Sigmoid colon (tissue), 7 donors: ENCODE results near the gene HAPLN1. TPM values are rescaled to one million over a fixed set of nuclear protein-coding genes. Genes with fewer than 3 reads are reported as not detected.

Experiments used
- DNase-seq: peaks from one replicate; pipeline ENCODE4 v3.0.0-alpha.2; 2019
- H3K27ac ChIP-seq, 4 donors: fragments of 200-600 bp; sonication (generic); one replicate each; pipeline ENCODE4 v1.5.1; 2016 to 2019; ENCODE audit warnings: mild to moderate bottlenecking in 1 of 4
- H3K27me3 ChIP-seq, 3 donors: fragments of 200-600 bp; sonication (generic); one replicate each; pipeline ENCODE4 v1.5.1; 2019; ENCODE audit warnings: mild to moderate bottlenecking in 1 of 3
- H3K36me3 ChIP-seq, 4 donors: fragments of 200-600 bp; sonication (generic); one replicate each; pipeline ENCODE4 v1.5.1; 2016 to 2019
- H3K4me1 ChIP-seq, 4 donors: fragments of 200-600 bp; sonication (generic); one replicate each; pipeline ENCODE4 v1.5.1; 2017 to 2019
- H3K4me3 ChIP-seq, 4 donors: fragments of 200-600 bp; sonication (generic); one replicate each; pipeline ENCODE4 v1.5.1; 2017 to 2019; ENCODE audit warnings: mild to moderate bottlenecking in 2 of 4, moderate library complexity in 1 of 4
- H3K9me3 ChIP-seq, 4 donors: fragments of 200-600 bp in 3 of 4; sonication (generic) in 3 of 4; one replicate each; pipeline versions ENCODE4 v1.5.1 to v1.6.1; 2013 to 2019
- CTCF ChIP-seq, 4 experiments: fragments of 450-650 bp in 3 of 4; fragments of 200-600 bp in 1 of 4; IDR thresholded peaks; one replicate each; pipeline ENCODE4 v1.5.1; 2016 to 2019; ENCODE audit warnings: antibody characterized with exemption in 4 of 4, mild to moderate bottlenecking in 3 of 4, moderate library complexity in 2 of 4
- EP300 ChIP-seq, 4 donors: sonication (generic); formaldehyde crosslinking; IDR thresholded peaks; one replicate each; pipeline ENCODE4 v1.6.1; 2017; ENCODE audit warnings: antibody characterized with exemption in 4 of 4
- POLR2A ChIP-seq, 2 donors: fragments of 450-650 bp; IDR thresholded peaks; one replicate each; pipeline ENCODE4 v1.6.1; 2016; ENCODE audit warnings: antibody characterized with exemption in 2 of 2, mild to moderate bottlenecking in 2 of 2, moderate library complexity in 2 of 2
- POLR2AphosphoS5 ChIP-seq, 4 donors: sonication (generic); formaldehyde crosslinking; IDR thresholded peaks; one replicate each; pipeline ENCODE4 v1.6.1; 2017; ENCODE audit warnings: antibody characterized with exemption in 4 of 4
- WGBS, 2 donors: extraction: QIAGEN DNeasy Blood & Tissue Kit; methylation state at CpG; one replicate each; pipeline ENCODE4 v1.1.7; 2013; 5-methylcytosine and 5-hydroxymethylcytosine counted together
- intact Hi-C: fragments of 100-400 bp; cut with DNase I; formaldehyde crosslinking; loops from one replicate; pipeline ENCODE4 v1.15.1; 2023
- polyA plus RNA-seq, 3 donors: library from polyadenylated mRNA; stranded (reverse); fragments of 200-250 nt; gene quantifications; one replicate each; pipeline ENCODE4 v1.2.3, GENCODE V29; 2013
- small RNA-seq, 3 donors: library from RNA; depleted of rRNA; stranded (forward); fragments of <200 nt; gene quantifications; one replicate each; pipeline ENCODE3, GENCODE V24; 2016
- total RNA-seq, 4 donors: library from RNA; depleted of rRNA; stranded (reverse); fragments of >200 nt; gene quantifications; one replicate each; pipeline ENCODE4 v1.1.0, GENCODE V29; 2016
- donor health status: healthy with polysubstance abuse.
- donor health status: Bipolar disorder and iron deficiency.
- donor health status: healthy.

The HAPLN1 gene
- total and polyA plus RNA-seq, 7 donors = under 0.01 to 1.8 (median 0.97) TPM; not detected in 3

DNA sequence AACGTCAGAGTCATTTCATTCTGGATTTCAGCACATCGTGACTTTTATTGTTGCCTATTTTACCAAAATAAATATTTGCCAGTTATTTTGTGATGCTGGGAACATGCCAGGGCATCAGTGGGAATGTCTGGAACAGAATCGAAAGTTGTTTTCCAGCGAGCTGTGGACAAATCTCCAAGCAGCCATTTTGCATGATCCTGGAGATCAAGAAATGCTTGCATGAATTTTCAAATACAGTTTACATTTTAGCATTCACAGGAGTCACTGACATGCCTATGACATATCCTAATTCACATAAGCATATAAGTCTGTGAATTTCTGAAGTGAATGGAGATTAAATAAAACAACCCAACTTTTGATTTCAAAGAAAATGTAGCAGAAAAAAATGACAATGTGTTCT lies 129.7 kb downstream of the HAPLN1 start:
- TF ChIP-seq POLR2AphosphoS5 (IDR thresholded peaks at IDR 0.05) (no peak), CTCF (IDR thresholded peaks at IDR 0.05) (no peak), POLR2A (IDR thresholded peaks at IDR 0.05) (no peak), EP300 (IDR thresholded peaks at IDR 0.05) (no peak)
- intact Hi-C loops = no loop called here
- no peaks in the 10 kb centered on the region for H3K4me1 ChIP-seq
- no peaks in the 10 kb centered on the region for H3K36me3 ChIP-seq
- DNase-seq = no peak
- no peaks in the 10 kb centered on the region for H3K9me3 ChIP-seq
- no peak overlapping the region for H3K4me3 ChIP-seq
- H3K27me3 ChIP-seq = no peaks in the 10 kb centered on the region
- 18 to 67% methylated on average over 4 of the region's 4 CpGs for WGBS, 2 donors
- H3K27ac ChIP-seq = no peak overlapping the region

DNA sequence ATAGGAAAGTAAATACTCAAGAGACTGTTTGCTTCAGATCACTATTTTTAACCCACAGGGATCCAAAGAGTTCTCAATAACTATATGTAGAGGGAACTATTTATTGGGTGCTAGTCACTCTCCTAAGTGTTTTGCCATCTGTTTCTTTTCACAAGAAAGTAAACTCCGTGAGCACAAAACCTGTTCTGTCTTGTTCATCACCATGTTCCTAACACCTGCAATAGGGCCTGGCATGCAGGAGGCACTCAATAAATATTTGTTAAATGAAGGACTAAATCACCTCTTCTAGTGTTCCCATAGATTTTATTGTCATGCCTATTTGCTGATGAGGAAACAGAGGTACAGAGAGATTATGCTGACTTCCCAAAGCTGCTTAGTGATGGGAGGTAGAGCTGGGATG lies 130.9 kb downstream of the HAPLN1 start:
- intact Hi-C loops = no loop called here
- Histone ChIP-seq H3K4me3 (no peak overlapping the region), H3K27ac (no peak overlapping the region), H3K36me3 (no peaks in the 10 kb centered on the region), H3K9me3 (no peaks in the 10 kb centered on the region), H3K4me1 (no peaks in the 10 kb centered on the region), H3K27me3 (no peaks in the 10 kb centered on the region)
- no peak for DNase-seq
- 64 to 75% methylated on average over 1 of the region's 1 CpG for WGBS, 2 donors
- TF ChIP-seq EP300 (IDR thresholded peaks at IDR 0.05) = no peak
- no peak for TF ChIP-seq POLR2A (IDR thresholded peaks at IDR 0.05)
- TF ChIP-seq CTCF (IDR thresholded peaks at IDR 0.05) = no peak

Small RNA genes lying within 50 kb of the gene (small RNA-seq; reads per million reads assigned to genes)
- gene RN7SKP295 (0 reads per million in 3 donors), gene RNU6-620P (0 reads per million in 3 donors)

Other genes with a start within 250 kb of the HAPLN1 start
- 100 to 1,000 TPM in 1 of 4 donors, 10 to 100 TPM in 3; 37.5 to 115 (median 56.5) TPM for gene VCAN, start 249.1 kb downstream of the HAPLN1 start, total RNA-seq
- gene VCAN, start 249.1 kb downstream of the HAPLN1 start, polyA plus RNA-seq = 1 to 10 TPM in 2 of 3 donors, under 1 TPM in 1; 0.69 to 6.2 (median 3.0) TPM